Measurements from ENCODE around the gene ZBTB8OS.
"Not testable (repeated sequence)": the region's sequence is repeated elsewhere in the genome, so short reads cannot be mapped to it uniquely, and the experiment has no call there.

The ZBTB8OS gene

DNA sequence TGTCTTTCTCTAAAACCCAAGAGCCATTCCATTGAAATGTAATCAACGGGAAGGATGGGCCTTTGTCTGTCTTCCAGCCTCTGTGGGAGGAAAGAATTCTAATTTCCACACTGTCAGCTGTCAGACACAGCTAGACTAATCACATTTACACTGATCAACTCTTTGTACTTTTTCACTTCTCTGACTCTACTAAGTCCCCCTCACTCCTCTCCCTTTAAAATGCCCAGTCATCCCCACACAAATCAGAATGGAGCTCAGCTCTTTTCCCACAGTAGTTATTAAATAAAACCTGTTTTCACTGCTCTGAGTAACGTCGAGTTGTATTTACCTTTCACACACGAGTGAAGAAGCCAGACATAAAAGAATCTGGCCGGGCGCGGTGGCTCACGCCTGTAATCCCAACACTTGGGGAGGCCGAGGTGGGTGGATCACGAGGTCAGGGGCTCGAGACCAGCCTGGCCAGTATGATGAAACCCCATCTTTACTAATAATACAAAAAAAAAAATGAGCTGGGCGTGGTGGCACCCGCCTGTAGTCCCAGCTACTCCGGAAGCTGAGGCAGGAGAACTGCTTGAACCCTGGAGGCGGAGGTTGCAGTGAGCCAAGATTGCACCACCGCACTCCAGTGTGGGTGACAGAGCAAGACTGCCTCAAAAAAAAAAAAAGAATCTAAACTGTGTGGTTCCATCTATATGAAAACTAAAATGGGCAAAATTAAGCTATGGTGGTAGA lies 13.3 kb downstream of the ZBTB8OS start:
- ATAC-seq (replicated peaks) (no peak), DNase-seq (no peak)
- Mint-ChIP-seq H3K9me3 (no peaks in the 10 kb centered on the region), H3K36me3 (ENCODE audit: insufficient read depth) (peaks cover 52% of the 10 kb centered on the region), H3K27ac (peak overlapping the region in 1 of 2 donors; percentile 33), H3K4me3 (no peak overlapping the region), H3K4me1 (ENCODE audit: low read depth in 2 of 2) (peaks cover 4 to 11% of the 10 kb centered on the region in 2 donors), H3K27me3 (no peaks in the 10 kb centered on the region)

GRCh38 chr1:32635508-32636277 lies 14.7 kb downstream of the ZBTB8OS start:
- H3K36me3 Mint-ChIP-seq (ENCODE audit: insufficient read depth): peaks cover 60% of the 10 kb centered on the region
- H3K9me3 Mint-ChIP-seq: no peaks in the 10 kb centered on the region
- H3K27ac Mint-ChIP-seq: no peak overlapping the region
- H3K4me3 Mint-ChIP-seq: no peak overlapping the region
- no peaks in the 10 kb centered on the region for H3K27me3 Mint-ChIP-seq
- ATAC-seq (replicated peaks): no peak
- no peak for DNase-seq
- peaks cover 4 to 11% of the 10 kb centered on the region in 2 donors for H3K4me1 Mint-ChIP-seq (ENCODE audit: low read depth in 2 of 2)

DNA sequence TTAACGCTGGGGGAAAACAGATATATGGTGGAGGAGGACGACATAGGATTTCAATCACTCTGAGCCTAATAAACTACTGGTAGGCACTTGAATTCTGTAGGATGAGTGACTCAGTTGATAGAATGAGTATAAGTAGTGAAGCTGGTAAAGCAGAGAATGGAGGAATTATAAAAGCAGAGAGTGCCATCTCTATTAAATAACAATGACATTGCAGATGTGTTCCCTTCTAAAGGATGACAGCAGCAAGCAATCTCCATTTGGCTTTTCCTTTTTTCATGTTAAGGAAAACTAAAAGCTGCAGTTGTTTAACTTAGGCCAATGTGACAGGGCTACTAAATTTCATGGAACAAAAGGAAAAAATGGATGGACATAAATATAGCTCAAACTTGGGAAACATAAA lies 17.5 kb downstream of the ZBTB8OS start:
- Mint-ChIP-seq H3K36me3 (ENCODE audit: insufficient read depth) (peaks cover 58% of the 10 kb centered on the region), H3K4me1 (ENCODE audit: low read depth in 2 of 2) (peaks cover 7 to 12% of the 10 kb centered on the region in 2 donors), H3K4me3 (no peak overlapping the region), H3K27ac (peak overlapping the region in 1 of 2 donors; percentile 50), H3K27me3 (no peaks in the 10 kb centered on the region), H3K9me3 (no peaks in the 10 kb centered on the region)
- DNase-seq: no peak
- no peak for ATAC-seq (replicated peaks)

DNA sequence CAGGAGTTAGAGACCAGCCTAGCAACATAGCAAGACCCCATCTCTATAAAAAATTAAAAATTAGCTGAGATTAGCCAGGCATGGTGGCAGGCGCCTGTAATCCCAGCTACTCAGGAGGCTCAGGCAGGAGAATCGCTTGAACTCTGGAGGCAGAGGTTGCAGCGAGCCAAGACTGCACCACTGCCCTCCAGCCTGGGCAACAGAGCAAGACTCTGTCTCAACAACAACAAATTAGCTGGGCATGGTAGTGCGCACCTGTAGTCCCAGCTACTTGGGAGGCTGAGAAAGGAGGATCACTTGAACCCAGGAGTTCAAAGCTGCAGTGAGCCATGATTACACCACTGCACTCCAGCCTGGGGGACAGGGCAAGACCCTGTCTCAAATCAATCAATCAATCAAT lies 20.2 kb downstream of the ZBTB8OS start:
- ATAC-seq (replicated peaks); H3K27me3 Mint-ChIP-seq: not testable (repeated sequence)
- peaks cover 50% of the 10 kb centered on the region for H3K36me3 Mint-ChIP-seq (ENCODE audit: insufficient read depth)

DNA sequence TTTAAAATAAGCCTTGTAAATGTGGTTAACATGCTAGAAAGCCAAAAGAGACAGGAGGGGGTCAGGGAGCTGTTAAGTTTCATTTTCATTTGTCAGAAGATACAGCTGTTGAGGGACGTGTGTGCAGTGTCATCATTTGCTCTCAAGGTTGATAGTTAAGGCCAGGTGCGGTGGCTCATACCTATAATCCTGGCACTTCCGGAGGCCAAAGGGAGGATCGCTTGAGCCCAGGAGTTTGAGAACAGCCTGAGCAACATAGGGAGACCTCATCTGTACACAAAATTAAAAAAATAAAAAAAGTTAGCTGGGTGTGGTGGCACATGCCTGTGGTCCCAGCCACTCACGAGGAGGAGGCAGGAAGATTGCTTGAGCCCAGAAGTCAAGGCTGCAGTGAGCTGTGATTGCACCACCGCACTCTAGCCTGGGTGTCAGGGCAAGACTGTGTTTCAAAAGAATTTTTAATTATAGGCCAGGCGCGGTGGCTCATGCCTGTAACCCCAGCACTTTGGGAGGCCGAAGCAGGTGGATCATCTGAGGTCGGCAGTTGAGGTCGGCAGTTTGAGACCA lies 22.7 kb downstream of the ZBTB8OS start:
- DNase-seq: peak; percentile 18 to 47 (median 30)

More for the DNA sequence above, 20.2 kb downstream of the ZBTB8OS start:
- H3K4me3 Mint-ChIP-seq, DNase-seq, H3K9me3 Mint-ChIP-seq: not testable (repeated sequence)
- H3K4me1 Mint-ChIP-seq (ENCODE audit: low read depth in 2 of 2): peaks cover 11 to 19% of the 10 kb centered on the region in 2 donors
- H3K27ac Mint-ChIP-seq: peak overlapping the region in 1 of 2 donors; percentile 97

DNA sequence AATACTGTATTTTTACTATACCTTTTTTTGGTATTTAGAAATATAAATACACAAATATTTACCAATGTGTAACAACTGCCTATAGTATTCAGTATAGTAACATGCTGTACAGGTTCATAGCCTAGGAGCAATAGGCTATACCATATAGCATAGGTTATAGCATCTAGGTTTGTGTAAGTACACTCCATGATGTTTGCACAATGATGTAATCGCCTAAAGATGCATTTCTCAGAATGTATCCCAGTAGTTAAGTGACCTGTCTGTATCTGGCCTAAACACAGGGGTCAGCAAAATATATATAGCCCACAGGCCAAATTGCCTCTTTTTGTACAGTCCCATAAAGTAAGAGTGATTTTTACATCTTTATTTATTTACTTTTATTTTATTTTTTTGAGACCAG lies 24.2 kb downstream of the ZBTB8OS start:
- Mint-ChIP-seq H3K27me3 (no peaks in the 10 kb centered on the region), H3K4me3 (no peak overlapping the region), H3K9me3 (no peaks in the 10 kb centered on the region), H3K36me3 (ENCODE audit: insufficient read depth) (peaks cover 32% of the 10 kb centered on the region), H3K27ac (no peak overlapping the region), H3K4me1 (ENCODE audit: low read depth in 2 of 2) (peaks cover 26 to 29% of the 10 kb centered on the region in 2 donors)
- DNase-seq (no peak), ATAC-seq (replicated peaks) (no peak)

More for the DNA sequence above, 22.7 kb downstream of the ZBTB8OS start:
- H3K4me1 Mint-ChIP-seq (ENCODE audit: low read depth in 2 of 2): peaks cover 26 to 29% of the 10 kb centered on the region in 2 donors
- H3K27me3 Mint-ChIP-seq: no peaks in the 10 kb centered on the region
- H3K27ac Mint-ChIP-seq: peak overlapping the region; percentile 96 to 97
- H3K9me3 Mint-ChIP-seq: no peaks in the 10 kb centered on the region
- H3K36me3 Mint-ChIP-seq (ENCODE audit: insufficient read depth): peaks cover 37% of the 10 kb centered on the region
- peak overlapping the region; percentile 82 to 87 for H3K4me3 Mint-ChIP-seq
- peak; percentile 88 for ATAC-seq (replicated peaks)

- no peak overlapping the region for H3K4me3 Mint-ChIP-seq
- no peak for ATAC-seq (replicated peaks)
- peaks cover 26 to 29% of the 10 kb centered on the region in 2 donors for H3K4me1 Mint-ChIP-seq (ENCODE audit: low read depth in 2 of 2)
- peak overlapping the region; percentile 6 to 84 for H3K27ac Mint-ChIP-seq
- H3K9me3 Mint-ChIP-seq: no peaks in the 10 kb centered on the region
- H3K36me3 Mint-ChIP-seq (ENCODE audit: insufficient read depth): peaks cover 31% of the 10 kb centered on the region
- H3K27me3 Mint-ChIP-seq: no peaks in the 10 kb centered on the region
- DNase-seq: no peak
These were observed 26.6 kb downstream of the ZBTB8OS start for GRCh38 chr1:32623775-32624174.

GRCh38 chr1:32622806-32623681 lies 27.3 kb downstream of the ZBTB8OS start:
- Mint-ChIP-seq H3K4me3 (no peak overlapping the region), H3K27ac (peak overlapping the region; percentile 6 to 84), H3K27me3 (no peaks in the 10 kb centered on the region), H3K36me3 (ENCODE audit: insufficient read depth) (peaks cover 31% of the 10 kb centered on the region), H3K9me3 (no peaks in the 10 kb centered on the region), H3K4me1 (ENCODE audit: low read depth in 2 of 2) (peaks cover 25 to 29% of the 10 kb centered on the region in 2 donors)
- no peak for DNase-seq
- peak; percentile 36 for ATAC-seq (replicated peaks)

- no peak for ATAC-seq (replicated peaks)
- H3K36me3 Mint-ChIP-seq (ENCODE audit: insufficient read depth): peaks cover 26% of the 10 kb centered on the region
- peaks cover 17 to 22% of the 10 kb centered on the region in 2 donors for H3K4me1 Mint-ChIP-seq (ENCODE audit: low read depth in 2 of 2)
- no peaks in the 10 kb centered on the region for H3K27me3 Mint-ChIP-seq
- H3K4me3 Mint-ChIP-seq: no peak overlapping the region
- H3K9me3 Mint-ChIP-seq: no peaks in the 10 kb centered on the region
- no peak overlapping the region for H3K27ac Mint-ChIP-seq
- no peak for DNase-seq
These were observed 28.1 kb downstream of the ZBTB8OS start for GRCh38 chr1:32622205-32622604.

DNA sequence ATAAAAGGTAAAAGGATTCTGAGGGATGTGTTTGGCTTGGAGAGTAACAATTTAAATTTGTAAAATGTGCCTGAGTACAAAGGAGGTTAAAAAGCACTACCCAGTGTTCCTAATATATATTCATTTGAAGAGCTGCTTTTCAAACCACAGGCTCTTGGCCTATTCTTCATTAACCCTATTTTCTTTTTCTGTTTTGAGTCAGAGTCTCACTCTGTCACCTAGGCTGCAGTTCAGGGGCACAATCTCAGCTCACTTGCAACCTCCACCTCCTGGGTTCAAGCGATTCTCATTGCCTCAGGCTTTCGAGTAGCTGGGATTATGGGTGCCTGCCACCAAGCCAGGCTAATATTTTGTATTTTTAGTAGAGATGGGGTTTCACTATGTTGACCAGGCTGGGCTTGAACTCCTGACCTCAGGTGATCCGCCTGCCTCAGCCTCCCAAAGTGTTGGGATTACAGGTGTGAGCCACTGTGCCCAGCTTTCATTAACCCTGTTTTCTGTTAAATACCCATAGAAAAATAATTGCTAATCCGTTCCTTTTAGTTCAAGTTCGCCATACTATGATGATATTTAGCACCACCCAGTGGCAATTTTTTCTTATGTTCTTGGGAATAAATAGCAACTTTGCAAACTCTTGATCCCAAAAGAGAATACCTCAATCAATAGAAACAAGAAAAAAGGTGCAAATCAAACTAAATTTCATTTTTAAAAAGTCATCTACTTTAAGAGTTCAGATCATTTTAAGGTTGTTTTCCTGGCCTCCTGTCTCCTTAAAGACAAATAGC lies 30.5 kb downstream of the ZBTB8OS start:
- no peaks in the 10 kb centered on the region for H3K9me3 Mint-ChIP-seq
- no peaks in the 10 kb centered on the region for H3K27me3 Mint-ChIP-seq
- H3K4me1 Mint-ChIP-seq (ENCODE audit: low read depth in 2 of 2): peaks cover 15 to 17% of the 10 kb centered on the region in 2 donors
- no peak overlapping the region for H3K4me3 Mint-ChIP-seq
- ATAC-seq (replicated peaks) (no peak), DNase-seq (no peak)
- peaks cover 23% of the 10 kb centered on the region for H3K36me3 Mint-ChIP-seq (ENCODE audit: insufficient read depth)
- H3K27ac Mint-ChIP-seq: peak overlapping the region in 1 of 2 donors; percentile 29

DNA sequence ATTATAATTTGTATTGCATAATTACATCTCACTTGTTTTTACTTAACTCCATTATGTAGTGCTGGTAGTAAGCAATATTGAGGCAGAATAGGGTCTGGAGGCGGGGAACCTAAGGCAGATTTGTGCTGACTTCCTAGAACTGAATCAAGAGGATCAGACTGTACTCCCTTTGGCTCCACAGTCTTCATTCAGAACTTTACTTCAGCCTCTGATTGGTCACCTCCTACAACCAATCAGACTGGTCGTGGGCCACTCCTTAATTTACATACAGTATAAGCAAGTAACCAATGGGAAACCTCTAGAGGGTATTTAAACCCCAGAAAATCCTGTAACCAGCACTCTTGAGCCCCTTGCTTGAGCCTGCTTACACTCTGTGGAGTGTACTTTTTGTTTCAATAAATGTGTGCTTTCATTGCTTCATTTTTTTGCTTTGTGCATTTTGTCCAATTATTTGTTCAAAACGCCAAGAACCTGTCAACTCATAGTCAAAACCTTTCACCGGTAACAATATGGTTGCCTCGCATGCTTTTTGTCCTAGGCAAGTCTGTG lies 31.6 kb downstream of the ZBTB8OS start:
- Mint-ChIP-seq H3K36me3 (ENCODE audit: insufficient read depth) (peaks cover 23% of the 10 kb centered on the region), H3K9me3 (no peaks in the 10 kb centered on the region), H3K27me3 (no peaks in the 10 kb centered on the region), H3K4me1 (ENCODE audit: low read depth in 2 of 2) (peaks cover 10 to 11% of the 10 kb centered on the region in 2 donors), H3K27ac (no peak overlapping the region), H3K4me3 (no peak overlapping the region)
- DNase-seq: no peak
- no peak for ATAC-seq (replicated peaks)

DNA sequence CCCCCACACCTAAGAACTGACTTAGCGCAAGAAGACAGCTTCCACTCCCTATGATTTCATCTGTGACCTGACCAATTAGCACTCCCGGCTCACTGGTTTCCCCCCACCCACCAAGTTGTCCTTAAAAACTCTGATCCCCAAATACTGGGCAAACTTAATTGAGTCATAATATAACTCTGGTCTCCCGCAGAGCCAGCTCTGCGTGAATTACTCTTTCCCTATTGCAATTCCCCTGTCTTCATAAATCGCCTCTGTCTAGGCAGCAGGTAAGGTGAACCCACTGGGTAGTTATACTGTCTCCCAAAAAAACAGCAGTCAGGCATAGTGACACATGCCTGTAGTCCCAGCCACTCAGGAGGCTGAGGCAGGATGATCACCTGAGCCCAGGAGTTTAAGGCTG lies 36.9 kb downstream of the ZBTB8OS start:
- H3K4me3 Mint-ChIP-seq: no peak overlapping the region
- DNase-seq (no peak), ATAC-seq (replicated peaks) (no peak)
- peak overlapping the region in 1 of 2 donors; percentile 49 for H3K27ac Mint-ChIP-seq
- no peaks in the 10 kb centered on the region for H3K9me3 Mint-ChIP-seq
- peaks cover 5% of the 10 kb centered on the region in 2 donors for H3K4me1 Mint-ChIP-seq (ENCODE audit: low read depth in 2 of 2)
- peaks cover 2% of the 10 kb centered on the region for H3K36me3 Mint-ChIP-seq (ENCODE audit: insufficient read depth)
- H3K27me3 Mint-ChIP-seq: no peaks in the 10 kb centered on the region

Measured in effector memory CD8-positive, alpha-beta T cell (primary cell).